ENCODE data around the gene ACTR5. TPM values are rescaled to one million over a fixed set of nuclear protein-coding genes. Genes with fewer than 3 reads are reported as not detected.
A peak's percentile ranks its signal among the peaks of the same experiment; 100 is the strongest.

ACTR5 gene
- total and polyA plus RNA-seq, 2 of the 13 experiments (the other 11 are each of a cell fraction or from before 2014, with no cell fraction given): 19.5 to 20.5 TPM

- TF ChIP-seq ARID5B (CRISPR knock-in tag; IDR thresholded peaks at IDR 0.05) (peak; percentile 33; the same call in 1 of the 2 replicates), ZNF563 (CRISPR knock-in tag; IDR thresholded peaks at IDR 0.05) (no peak), ZSCAN20 (CRISPR knock-in tag; IDR thresholded peaks at IDR 0.05; ENCODE audit: borderline replicate concordance) (no peak), ZNF17 (CRISPR knock-in tag; IDR thresholded peaks at IDR 0.05) (no peak), CREB1 (IDR thresholded peaks at IDR 0.05) (no peak), CREB1 (CRISPR knock-in tag; IDR thresholded peaks at IDR 0.05) (no peak), TERF1 (CRISPR knock-in tag; IDR thresholded peaks at IDR 0.05) (no peak; the same call in 1 of the 2 replicates), ZNF607 (CRISPR knock-in tag; IDR thresholded peaks at IDR 0.05; ENCODE audit: borderline replicate concordance) (peak; percentile 83; the same call in 1 of the 2 replicates), FOXC1 (CRISPR knock-in tag; IDR thresholded peaks at IDR 0.05; ENCODE audit: borderline replicate concordance) (peak; percentile 48; the same call in 1 of the 2 replicates), PHF8 (CRISPR knock-in tag; IDR thresholded peaks at IDR 0.05) (no peak), RXRB (CRISPR knock-in tag; IDR thresholded peaks at IDR 0.05; ENCODE audit: borderline replicate concordance) (no peak), MXD3 (CRISPR knock-in tag; IDR thresholded peaks at IDR 0.05) (peak; percentile 69; the same call in 1 of the 2 replicates), KAT8 (CRISPR knock-in tag; IDR thresholded peaks at IDR 0.05) (0 out of 2 replicates have a peak, but pooled peaks have one; percentile 9), ZNF740 (CRISPR knock-in tag; IDR thresholded peaks at IDR 0.05) (no peak), ZNF441 (CRISPR knock-in tag; IDR thresholded peaks at IDR 0.05; ENCODE audit: borderline replicate concordance) (no peak; the same call in 1 of the 2 replicates), MXD1 (CRISPR knock-in tag; IDR thresholded peaks at IDR 0.05) (peak; percentile 93; the same call in 1 of the 2 replicates), ZNF572 (CRISPR knock-in tag; IDR thresholded peaks at IDR 0.05) (peak; percentile 92), ZNF253 (CRISPR knock-in tag; IDR thresholded peaks at IDR 0.05; ENCODE audit: borderline replicate concordance) (0 out of 2 replicates have a peak, but pooled peaks have one; percentile 38), ZNF232 (CRISPR knock-in tag; IDR thresholded peaks at IDR 0.05; ENCODE audit: borderline replicate concordance) (no peak), HDAC1 (CRISPR knock-in tag; IDR thresholded peaks at IDR 0.05) (0 out of 2 replicates have a peak, but pooled peaks have one; percentile 25), ZBTB3 (CRISPR knock-in tag; IDR thresholded peaks at IDR 0.05; ENCODE audit: borderline replicate concordance, low read depth) (no peak), ZNF569 (CRISPR knock-in tag; IDR thresholded peaks at IDR 0.05; ENCODE audit: borderline replicate concordance) (no peak), MEF2D (CRISPR knock-in tag; IDR thresholded peaks at IDR 0.05) (peak; percentile 72), DNMT1 (CRISPR knock-in tag; IDR thresholded peaks at IDR 0.05) (no peak)
These were observed 17.1 kb upstream of the ACTR5 start (continued) for GRCh38 chr20:38730989-38731737.
